ENCODE measurements around the gene PPM1H.

DNA sequence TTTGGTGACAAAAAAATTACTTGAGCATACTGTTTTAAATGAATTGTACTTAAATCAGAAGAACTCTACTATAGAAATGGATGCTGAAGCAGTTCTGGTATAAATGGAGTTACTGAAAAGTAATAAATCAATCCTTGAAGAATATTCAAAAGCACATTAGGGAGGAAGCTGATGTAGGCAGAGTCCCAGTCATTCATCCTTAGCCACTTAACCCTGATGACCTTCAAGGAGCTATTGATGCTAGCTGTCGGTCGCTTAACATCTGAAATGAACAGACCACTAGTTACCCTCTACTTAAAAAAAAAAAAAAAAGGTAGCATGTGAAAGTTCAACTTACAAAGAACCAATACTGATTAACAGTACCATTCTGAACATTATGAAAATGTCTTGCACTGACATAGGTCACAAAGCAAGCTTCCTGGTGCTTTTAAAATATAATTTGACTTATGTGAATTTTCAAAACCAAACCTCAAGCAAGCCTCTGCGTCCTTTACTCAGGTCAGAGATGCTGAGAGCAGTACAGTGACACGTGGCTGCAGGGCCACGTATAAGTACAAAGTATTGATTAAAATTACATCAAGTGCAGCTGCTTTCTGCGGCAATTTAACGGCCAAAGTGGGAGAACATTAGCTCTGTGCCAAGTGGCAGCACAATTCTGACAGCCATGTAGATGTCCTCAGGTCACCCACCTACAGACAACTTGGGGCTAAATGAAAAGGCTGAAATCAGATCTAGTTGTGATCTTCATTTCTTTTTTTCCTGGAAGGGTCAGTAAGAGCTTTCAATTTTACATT is 18.1 kb downstream of the PPM1H start:
- TF ChIP-seq CTCF (conservative IDR thresholded peaks at IDR 0.05; ENCODE audit: low read depth, low read length) (no peak), EZH2 (IDR thresholded peaks at IDR 0.05; ENCODE audit: low read length, unreplicated experiment) (no peak), EZH2phosphoT487 (IDR thresholded peaks at IDR 0.05; ENCODE audit: borderline replicate concordance, low read length) (no peak)
